Hematopoietic multipotent progenitor cell treated with erythropoietin and hydrocortisone succinate and interleukin-3 and kit ligand, for 8 days (in vitro differentiated cells): Measurements from ENCODE around the gene PTEN.

ENCODE experiments used
- DNase-seq: peaks from one replicate; pipeline ENCODE4 v3.0.0-alpha.2; 2015

PTEN gene

GRCh38 chr10:87925570-87925969 lies 62.1 kb downstream of the PTEN start:
- DNase-seq, result no peak

DNA sequence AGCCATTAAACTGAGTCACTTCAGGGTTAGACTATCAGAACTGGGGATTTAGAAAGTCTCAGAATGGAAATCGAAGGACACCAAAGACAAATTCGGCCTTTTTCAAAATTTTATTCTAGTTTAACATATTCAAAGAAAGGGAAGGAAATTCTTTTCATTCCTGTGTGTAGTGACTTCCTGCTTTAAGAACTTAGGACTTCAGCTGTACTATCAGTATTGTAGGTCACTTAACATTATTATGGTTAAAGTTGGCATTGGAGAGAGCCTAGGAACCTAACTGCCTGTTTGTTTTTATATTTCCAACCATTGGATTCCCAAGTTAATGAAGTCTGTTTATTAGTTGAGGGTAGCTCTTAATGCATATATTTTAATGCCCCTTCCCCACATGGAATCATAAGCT lies 63.7 kb downstream of the PTEN start:
- no peak for DNase-seq

DNA sequence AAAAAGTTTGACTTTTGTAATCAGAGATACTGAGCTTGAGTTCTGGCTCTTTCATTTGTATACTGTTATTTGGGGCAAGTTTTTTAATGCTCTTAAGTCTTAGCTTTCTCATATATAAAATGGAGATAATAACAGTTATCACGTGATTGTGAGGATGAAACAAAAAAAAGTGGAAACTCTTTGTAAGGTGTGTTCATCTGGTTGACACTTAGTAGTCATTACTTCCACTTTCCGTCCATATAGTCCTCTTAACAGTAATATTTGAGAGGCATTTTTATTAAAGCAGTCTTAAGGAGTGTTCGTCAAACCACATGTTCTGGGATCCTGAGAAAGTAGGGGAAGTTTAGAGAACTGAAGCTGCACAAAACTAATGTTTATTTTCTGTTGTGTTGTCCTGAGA lies 65.6 kb downstream of the PTEN start:
- no peak for DNase-seq

- DNase-seq, result no peak
These were observed 66.7 kb downstream of the PTEN start for GRCh38 chr10:87930141-87930540.

DNA sequence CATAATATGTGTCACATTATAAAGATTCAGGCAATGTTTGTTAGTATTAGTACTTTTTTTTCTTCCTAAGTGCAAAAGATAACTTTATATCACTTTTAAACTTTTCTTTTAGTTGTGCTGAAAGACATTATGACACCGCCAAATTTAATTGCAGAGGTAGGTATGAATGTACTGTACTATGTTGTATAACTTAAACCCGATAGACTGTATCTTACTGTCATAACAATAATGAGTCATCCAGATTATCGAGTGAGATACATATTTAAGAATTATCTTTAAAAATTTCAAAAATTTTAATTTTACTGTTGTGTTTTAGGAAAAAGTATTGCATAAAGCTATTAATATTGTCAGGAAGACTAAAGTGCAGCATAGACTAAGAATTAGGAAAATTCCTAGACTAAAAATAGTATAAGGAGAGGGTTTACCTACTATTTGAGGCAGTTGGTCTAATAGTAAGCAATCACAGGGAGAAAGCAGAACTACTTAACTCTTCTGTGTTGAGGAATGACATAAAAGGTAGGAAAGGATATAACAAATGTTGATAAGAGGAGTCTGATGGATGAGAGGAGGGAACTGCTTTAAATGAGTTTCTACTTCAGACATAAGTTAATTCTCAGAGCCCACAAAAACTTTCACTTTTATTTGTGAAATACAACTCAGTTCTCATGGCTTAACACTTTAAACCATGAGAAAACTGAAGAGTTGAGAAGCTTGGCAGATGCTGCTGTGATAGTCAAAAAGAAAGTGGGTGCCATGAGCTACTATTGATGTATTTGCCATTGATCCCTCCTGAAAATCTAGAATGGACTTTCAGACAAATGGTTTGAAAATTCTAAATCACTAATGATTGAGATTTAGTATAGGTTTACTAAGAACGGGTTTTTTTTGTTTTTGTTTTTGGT lies 67.8 kb downstream of the PTEN start:
- DNase-seq, result no peak

DNA sequence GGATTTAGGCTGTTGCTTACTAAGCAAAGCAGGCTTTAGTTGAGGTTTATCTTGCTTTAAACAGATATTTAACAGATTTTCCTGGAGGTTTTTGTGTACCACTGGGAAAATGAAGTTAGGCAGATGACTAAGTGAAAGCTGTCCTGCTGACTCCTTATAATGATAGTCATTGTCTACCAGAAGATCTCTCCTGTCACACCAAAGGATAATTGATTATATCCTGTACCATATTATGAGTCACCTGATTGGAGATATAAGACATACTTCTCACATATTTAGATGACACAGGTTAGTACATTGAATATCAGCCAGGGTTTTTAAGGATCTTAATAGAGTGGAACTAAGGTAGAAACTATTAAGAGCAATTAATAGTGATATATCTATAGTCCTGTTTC lies 68.4 kb downstream of the PTEN start:
- no peak for DNase-seq

DNA sequence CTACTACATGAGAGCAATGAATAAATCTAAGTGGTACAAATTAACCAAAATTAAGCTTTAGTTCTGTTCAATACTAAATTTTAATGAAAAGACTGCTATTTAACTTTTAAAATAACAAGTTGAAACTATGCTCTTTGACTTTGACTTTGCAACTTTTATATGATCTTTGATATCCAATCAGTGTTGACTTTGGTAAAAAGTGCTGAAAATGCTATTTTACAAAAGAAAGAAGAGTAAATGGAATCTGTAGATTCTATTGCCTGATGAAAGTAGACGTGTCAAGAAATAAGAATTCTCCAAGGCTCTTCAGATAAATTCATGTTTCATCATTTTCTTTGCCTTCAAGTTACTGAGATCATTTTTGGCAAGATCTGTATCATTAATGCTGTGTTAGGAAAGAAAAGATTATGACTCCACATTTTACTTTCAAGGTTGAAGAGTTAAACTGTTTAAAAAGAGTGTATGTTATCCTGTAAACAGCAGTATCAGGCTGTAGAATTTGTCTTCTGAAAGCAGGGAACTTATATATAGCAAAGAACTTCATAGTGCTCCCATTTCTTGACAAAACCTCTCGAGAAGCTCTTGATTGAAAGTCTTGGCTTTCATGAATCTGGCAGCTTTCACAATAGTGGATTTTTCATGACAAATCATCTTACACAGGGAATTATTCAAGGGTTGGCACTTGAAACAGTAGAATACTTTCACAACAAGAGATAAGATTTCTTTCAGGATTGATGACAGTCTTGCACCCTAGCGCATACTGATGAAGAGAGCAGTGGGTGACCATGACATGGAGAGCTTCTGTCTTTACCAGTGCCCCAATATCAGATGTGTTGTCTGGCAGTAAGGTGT lies 72.1 kb downstream of the PTEN start:
- DNase-seq, result no peak

GRCh38 chr10:87940210-87940609 lies 76.8 kb downstream of the PTEN start:
- DNase-seq, result no peak

GRCh38 chr10:87942884-87943527 lies 79.6 kb downstream of the PTEN start:
- no peak for DNase-seq

DNA sequence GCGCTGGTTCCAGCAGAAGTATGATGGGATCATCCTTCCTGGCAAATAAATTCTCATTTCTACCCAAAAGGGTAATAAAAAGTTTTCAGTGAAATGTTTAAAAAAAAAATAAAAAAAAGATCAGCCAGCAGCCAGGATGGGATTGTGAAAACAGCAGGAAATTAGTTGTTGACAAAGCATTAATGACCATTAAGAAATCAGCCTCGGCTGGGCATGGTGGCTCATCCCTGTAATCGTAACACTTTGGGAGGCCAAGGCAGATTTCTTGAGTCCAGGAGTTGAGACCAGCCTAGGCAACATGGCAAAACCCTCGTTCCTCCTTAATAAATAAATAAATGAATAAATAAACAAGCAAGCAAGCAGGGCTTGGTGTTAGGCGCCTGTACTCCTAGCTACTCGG lies 82.6 kb downstream of the PTEN start:
- DNase-seq, result no peak

DNA sequence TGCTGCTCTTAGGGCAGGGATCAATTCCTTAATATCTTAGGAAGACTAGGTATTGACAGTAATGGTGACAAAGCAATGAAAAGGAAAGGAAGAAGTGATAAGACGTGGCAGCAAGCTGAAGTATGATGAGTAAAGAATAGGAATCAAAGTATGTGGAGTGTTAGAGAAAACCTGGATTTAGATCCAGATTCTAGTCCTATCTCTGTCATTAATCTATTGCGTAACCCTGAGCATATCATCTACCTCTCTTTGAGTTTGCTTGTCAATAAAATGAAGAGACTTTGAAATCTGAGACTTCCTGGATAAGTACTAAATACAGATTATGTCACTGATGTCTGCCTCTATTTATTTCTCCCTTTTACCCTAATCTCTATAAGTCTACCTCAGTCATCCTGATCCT lies 89.2 kb downstream of the PTEN start:
- no peak for DNase-seq

DNA sequence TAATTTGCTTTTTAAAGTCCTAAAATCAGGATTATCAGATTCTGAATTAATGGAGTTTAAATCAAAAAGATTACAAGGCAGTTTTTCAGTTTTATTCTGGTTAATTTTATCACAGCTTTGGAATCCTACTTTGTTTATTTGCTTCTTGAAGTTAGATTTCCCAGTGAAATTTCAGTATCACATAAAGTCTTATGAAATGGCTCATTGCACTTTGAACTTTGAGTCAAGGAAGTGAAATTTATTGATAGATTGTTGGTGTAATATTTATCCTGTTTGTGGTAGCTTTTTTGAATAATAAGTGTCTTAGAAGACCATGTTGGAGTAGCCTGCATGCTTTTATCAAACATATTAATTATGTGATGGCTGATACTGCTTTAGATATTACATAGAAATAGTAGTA lies 92.6 kb downstream of the PTEN start:
- DNase-seq, result no peak

DNA sequence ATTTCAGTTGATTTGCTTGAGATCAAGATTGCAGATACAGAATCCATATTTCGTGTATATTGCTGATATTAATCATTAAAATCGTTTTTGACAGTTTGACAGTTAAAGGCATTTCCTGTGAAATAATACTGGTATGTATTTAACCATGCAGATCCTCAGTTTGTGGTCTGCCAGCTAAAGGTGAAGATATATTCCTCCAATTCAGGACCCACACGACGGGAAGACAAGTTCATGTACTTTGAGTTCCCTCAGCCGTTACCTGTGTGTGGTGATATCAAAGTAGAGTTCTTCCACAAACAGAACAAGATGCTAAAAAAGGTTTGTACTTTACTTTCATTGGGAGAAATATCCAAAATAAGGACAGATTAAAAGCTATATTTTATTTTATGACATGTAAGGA lies 94.3 kb downstream of the PTEN start:
- DNase-seq, result no peak

- DNase-seq, result no peak
These were observed 96.8 kb downstream of the PTEN start for GRCh38 chr10:87960230-87960629.

- DNase-seq, result no peak
These were observed 97.9 kb downstream of the PTEN start for GRCh38 chr10:87961314-87961713.

GRCh38 chr10:87966459-87966858 lies 103.0 kb downstream of the PTEN start:
- no peak for DNase-seq

- DNase-seq, result no peak
These were observed 110.2 kb downstream of the PTEN start for GRCh38 chr10:87973635-87974034.

DNA sequence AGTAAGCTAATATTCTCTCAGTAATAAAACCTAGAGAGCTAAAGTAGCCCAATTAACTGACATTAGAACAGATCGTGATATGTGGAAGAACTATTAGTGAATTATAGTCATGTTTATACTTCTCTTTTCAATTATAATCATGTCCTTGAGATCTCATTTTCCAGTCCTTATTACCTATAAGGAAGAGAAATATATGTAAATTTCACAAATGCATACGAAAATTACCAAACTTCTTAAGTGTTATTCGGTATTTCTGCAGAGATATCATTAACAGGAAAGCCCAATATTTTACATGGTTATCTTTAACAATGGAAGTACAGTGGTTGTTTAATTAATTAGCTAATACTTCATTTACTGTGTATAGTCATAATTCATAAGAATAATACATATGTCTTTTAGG lies 110.7 kb downstream of the PTEN start:
- DNase-seq, result no peak

DNA sequence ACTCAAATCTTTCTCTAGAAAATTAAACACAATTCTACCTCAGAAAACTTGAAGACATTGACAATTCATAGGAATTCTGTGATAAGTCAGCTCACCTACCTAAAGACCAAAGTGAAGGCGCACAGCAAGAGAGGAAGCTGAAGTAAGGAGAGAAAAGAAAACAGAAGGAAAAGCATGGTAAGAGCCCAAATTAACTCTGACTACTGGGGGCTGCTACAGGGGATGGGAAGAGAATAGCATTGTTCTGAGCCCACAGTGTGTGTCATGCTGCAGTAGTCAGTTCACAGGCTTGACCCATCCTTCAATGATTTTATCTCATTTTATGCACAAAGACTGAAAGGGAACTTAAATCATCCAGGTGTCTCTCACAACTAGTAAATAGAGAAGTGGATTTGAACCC lies 111.3 kb downstream of the PTEN start:
- DNase-seq, result no peak

DNA sequence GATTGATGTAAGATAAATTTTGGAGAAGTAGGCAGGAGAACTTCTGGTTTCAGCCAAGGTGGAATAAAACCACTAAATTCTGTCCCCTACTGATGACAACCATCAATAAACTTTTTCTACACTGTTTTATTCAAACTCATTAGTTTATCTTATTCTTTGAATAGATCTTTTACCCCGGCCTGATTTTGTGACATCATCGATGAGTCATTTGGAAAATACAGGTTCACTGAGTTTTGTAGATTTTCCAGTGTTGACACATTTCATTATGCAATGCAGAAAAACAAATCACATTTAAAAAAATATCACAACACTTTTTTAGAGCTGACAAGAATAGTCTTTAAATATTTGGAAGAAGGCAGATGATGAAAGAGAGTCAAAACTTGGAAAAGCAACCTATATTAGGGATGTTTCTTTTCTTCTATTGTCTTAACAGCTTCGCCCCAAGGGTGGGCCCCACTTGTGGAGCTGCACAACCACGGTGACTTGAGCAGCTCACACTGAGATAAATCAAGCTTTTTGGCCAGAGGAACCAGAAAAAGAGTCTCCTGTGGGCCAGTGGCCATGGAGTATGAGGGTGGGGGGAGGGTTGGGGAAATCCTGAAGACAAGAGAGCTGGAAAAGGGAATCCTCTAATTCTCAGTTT lies 112.8 kb downstream of the PTEN start:
- DNase-seq, result no peak

DNA sequence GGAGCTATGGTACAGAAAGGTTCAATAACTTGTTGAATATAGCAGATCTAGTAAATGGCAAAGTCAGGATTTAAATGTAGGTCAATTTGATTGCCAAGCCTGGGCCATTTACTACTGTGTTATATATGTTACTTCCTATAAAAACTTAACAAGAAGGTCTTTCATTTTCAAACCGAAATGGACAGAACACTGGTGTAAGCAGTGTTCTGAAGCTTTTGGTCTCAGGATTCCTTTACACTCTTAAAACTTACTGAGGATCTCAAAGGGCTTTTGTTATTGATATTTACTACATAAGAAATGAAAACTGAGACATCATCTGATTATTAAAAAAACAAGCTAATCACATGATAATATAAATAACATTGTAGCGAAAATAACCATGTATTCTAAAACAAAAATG lies 114.7 kb downstream of the PTEN start:
- no peak for DNase-seq

DNA sequence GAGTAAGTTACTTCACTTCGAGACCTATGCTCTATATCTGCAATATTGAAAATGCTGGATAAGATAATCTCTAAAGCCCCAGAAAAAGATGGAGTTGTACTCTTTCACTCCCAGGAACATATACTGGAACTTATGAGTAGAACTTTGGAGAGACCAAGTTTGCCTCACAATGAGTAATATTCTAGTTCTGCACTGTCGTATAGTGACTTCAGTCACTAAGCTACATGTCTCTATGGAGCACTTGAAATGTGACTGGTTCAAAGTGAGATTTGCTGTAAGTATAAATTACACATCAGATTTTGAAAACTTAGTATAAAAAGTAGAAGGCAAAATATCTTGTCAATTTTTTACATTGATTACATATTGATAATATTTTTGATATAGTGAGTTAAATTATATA lies 116.4 kb downstream of the PTEN start:
- no peak for DNase-seq

DNA sequence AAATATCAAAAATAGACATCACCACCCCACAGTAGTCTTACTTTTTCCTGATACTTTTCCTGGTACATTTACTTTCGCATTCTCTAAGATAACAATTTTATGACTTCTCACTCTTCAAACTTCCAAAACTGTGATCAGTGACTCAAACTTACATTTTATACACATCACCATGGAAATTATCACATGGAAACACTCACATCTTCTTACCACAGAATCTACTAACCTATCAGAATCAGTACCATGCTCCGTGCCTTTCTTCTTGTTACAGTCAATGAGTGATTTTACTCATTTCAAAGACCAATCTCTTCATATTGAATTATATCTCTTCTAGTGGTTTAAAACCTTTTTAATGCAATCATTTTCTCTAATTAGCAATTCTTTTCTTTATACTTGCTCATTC lies 120.3 kb downstream of the PTEN start:
- DNase-seq, result peak; percentile 13
